ENCODE results near the gene STAT5B. TPM values are rescaled to one million over a fixed set of nuclear protein-coding genes. Genes with fewer than 3 reads are reported as not detected.
A peak's percentile ranks its signal among the peaks of the same experiment; 100 is the strongest.

The STAT5B gene
- total RNA-seq, 1 donor from 2014 or later = 46.3 TPM

DNA sequence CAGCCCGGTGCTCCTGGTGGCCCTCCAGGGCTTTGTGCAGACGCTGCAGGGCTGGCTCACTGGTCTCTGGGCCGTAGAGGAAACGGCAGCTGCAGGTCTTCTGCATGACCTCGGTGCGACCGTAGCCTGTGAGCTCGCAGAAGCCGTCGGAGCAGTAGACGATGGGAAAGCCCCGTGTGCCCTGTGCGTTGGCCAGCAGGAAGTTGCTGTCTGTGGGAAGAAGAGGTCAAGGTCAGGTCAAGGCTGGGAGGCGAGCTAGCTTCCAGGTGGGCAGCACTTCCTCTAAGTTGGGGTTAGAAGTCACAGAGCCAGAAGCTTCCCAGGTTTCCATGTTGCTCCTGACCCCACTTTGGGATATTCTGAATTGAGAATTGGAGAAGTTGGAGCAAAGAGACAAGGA is 97.4 kb downstream of the STAT5B start:
- peak; percentile 39 for DNase-seq

GRCh38 chr17:42177684-42178083 is 98.5 kb downstream of the STAT5B start:
- DNase-seq = no peak

GRCh38 chr17:42174126-42174783 is 101.9 kb downstream of the STAT5B start:
- no peak for DNase-seq

DNA sequence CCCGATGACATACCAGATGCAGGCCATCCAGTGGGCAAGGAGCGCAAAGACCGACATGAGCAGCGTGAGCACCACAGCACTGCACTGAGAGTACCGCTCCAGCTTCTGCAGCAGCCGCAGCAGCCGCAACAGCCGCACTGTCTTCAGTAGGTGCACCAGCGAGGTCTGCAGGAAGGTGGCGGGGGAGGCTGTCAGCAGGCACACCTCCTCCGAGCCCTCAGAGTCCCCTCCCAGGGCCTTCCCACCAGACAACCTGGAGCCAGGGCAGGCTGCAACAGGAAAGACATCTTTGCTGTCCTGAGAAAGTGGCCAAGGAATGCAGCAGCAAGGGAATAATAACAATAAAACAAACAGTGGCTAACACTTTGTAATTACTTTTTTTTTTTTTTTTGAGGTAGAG is 104.4 kb downstream of the STAT5B start:
- DNase-seq = no peak

- DNase-seq = no peak
Observed at GRCh38 chr17:42169351-42169750, 106.8 kb downstream of the STAT5B start.

DNA sequence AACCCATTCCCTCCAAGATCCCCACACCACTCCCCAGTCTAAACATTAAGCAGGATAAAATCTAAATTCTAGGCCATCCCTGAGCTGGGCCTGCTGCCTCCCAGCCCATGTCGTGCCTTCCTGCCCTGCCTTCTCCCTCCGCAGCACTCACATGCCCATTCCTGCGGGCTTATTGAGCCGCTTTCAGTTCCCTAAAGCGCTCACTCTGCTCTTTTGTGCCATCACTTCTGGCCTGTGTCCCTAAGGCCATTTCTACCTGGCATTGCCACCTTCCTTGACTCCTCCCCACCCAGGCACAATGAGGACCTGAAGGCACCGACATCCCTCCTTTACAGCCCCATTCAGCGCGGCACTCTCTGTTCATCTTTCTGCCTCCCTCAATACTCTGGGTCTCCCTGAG is 108.4 kb downstream of the STAT5B start:
- DNase-seq = no peak

- no peak for DNase-seq
Observed at GRCh38 chr17:42166196-42166763, 109.9 kb downstream of the STAT5B start.

DNA sequence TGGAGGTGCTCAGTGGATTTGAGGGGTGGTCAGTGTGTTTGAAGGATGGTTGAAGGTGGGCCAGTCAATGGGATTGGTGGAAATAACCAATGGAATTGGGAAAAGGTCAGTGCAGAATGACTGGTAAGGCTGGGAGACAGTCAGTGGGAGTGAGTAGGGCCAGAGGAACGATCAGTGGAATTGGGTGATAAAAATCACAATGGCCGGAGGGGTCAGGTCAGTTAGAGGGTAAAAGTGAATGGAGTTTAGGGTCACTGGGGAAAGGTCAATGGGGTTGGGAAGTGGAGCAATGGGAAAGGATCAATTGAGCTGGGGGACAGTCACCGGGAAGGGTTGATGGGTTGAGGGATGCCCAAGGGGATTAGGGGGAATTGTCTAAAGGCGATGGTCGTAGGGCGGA is 110.4 kb downstream of the STAT5B start:
- no peak for DNase-seq

- no peak for DNase-seq
Observed at GRCh38 chr17:42163696-42164407, 112.3 kb downstream of the STAT5B start.

- DNase-seq = peak; percentile 40
Observed at GRCh38 chr17:42163113-42163512, 113.1 kb downstream of the STAT5B start.

- no peak for DNase-seq
Observed at GRCh38 chr17:42160531-42160910, 115.7 kb downstream of the STAT5B start.

GRCh38 chr17:42159796-42160530 is 116.2 kb downstream of the STAT5B start:
- no peak for DNase-seq

GRCh38 chr17:42155614-42156045 is 120.6 kb downstream of the STAT5B start:
- no peak for DNase-seq

DNA sequence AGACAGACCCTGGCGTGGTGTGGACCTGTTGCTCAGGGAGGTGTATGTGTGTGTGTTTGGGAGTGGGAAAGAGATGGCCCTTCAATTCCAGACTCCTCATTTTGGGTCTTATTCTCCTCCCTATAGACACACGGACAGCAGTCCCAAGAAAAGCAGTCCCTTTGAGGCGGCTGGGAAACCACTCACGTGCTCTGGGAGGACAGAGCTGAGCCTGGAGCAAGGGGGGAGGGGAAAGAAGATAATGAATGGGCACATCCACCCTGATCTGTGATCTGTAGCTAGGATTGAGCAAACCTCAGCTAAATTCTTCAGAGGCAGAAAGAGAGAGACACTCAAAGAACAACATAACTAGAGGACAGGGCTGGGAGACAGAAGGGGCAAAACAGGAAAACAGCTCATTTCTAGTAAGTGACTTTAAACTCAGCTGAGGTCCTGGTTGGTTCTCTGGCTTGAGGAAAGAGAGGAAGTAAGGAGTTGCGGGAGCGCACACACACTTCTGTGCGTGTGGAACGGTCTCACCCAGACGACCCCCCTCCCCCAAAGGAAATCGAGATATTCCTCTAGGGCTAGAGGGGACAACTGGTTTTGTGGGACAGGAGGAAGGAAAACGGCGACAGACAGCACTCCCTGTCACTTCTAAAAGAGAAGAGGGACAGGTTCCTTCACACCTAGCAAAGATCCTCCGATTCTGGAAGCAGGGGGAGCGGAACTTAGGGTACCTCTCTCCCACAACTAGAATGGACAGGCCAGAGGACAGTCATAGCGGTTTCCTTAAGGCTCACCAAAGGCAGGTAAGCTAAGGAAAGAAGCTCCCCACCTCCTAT is 122.1 kb downstream of the STAT5B start:
- DNase-seq = peak; percentile 69

Other genes starting within 250 kb of the STAT5B start
- gene C17orf113, start 225.8 kb downstream of the STAT5B start, total RNA-seq = 0.17 and 0.33 TPM in 2 replicates
- gene ZNF385C, start 177.9 kb downstream of the STAT5B start, total RNA-seq = not detected in 2 replicates
- gene DHX58, start 163.7 kb downstream of the STAT5B start, total RNA-seq = 6.9 and 10.6 TPM in 2 replicates
- gene KAT2A, start 155.0 kb downstream of the STAT5B start, total RNA-seq = 10.2 and 15.4 TPM in 2 replicates
- gene HSPB9, start 153.6 kb downstream of the STAT5B start, total RNA-seq = 0.17 TPM in 1 of 2 replicates, not detected in the other
- gene RAB5C, start 121.4 kb downstream of the STAT5B start, total RNA-seq = 82.2 and 136 TPM in 2 replicates
- under 0.01 and 0.05 TPM in 2 replicates for gene KCNH4, start 95.2 kb downstream of the STAT5B start, total RNA-seq
- not detected in 2 replicates for gene HCRT, start 90.9 kb downstream of the STAT5B start, total RNA-seq
- 28.6 and 36.5 TPM in 2 replicates for gene GHDC, start 81.9 kb downstream of the STAT5B start, total RNA-seq
- 51.4 and 60.2 TPM in 2 replicates for gene STAT5A, start 12.1 kb upstream of the STAT5B start, total RNA-seq
- gene STAT3, start 112.1 kb upstream of the STAT5B start, total RNA-seq = 131 and 179 TPM in 2 replicates
- 768 and 840 TPM in 2 replicates for gene CAVIN1, start 146.9 kb upstream of the STAT5B start, total RNA-seq
- gene ATP6V0A1, start 182.5 kb upstream of the STAT5B start, total RNA-seq = 27.9 and 42.9 TPM in 2 replicates